Activated CD8-positive, alpha-beta memory T cell treated with anti-CD3 and anti-CD28 coated beads, Interleukin-2, amount 50 U/mL, for 4 hours (primary cell): ENCODE measurements around the gene CRP.
"Not testable (repeated sequence)": the region's sequence is repeated elsewhere in the genome, so short reads cannot be mapped to it uniquely, and the experiment has no call there.

Experiments used
- DNase-seq: peaks from one replicate; pipeline ENCODE4 v3.0.0-alpha.2; 2020

The CRP gene, protein sequence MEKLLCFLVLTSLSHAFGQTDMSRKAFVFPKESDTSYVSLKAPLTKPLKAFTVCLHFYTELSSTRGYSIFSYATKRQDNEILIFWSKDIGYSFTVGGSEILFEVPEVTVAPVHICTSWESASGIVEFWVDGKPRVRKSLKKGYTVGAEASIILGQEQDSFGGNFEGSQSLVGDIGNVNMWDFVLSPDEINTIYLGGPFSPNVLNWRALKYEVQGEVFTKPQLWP

DNA sequence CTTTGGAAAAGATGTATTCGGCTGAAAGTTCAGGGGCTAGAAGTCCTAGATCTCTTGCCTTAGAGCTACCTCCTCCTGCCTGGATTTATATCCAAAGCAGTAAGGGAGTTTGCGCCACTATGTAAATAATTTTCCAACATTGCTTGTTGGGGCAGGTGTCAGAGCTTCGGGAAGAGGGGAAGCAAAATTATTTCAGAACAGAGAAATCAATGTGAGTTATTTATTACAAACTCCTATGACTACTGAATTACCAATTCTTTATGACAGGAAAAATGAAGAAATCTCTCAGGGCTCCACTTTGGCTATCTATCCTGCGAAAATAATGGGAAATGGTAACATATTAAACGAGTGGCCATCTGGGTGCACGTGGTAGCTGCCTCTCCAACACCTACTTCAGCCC is at the start of gene CRP:
TSS of gene CRP (minus strand) at position 61 of the 400 bp plus-strand sequence. CDS start 104 bp downstream, outside the sequence.
- no peak for DNase-seq

DNA sequence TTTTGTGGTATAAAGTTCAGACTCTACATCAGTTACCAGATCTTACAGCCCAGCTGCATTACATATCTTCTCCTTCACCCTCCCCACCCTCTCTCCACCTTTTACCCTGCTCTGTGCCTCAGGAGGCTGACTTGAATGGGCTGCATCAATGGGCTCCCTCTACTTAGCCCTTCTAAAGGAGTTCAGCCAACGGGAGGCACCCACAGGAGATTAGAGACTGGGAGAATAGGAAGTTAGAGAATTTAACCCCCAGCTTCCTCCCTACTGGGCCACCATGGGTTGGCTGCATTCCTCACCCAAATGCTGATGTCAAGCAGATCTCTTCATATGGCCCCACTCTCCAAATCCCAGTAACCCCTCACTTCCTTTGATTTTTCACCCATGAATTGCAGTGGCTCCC is 49.3 kb upstream of the CRP start:
- DNase-seq, result no peak

DNA sequence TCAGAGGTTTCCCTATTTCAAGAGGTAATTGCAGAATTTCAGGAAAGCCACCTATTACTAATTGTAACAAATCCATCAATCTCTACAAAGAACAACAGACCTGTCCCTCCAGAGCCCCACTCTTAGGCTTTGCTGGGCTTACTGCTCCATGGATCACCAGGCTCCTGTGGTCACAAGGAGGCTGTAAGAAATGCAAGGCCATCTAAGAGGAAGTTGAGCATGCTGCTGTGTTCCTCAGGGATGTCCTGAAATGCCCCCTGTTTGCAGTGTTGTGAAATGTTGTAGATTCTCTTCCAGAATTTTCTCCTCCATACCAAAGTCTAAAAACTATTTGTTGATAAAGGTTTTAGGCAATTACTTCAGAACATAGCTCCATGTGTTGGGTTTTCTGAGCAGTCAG is 42.0 kb upstream of the CRP start:
- no peak for DNase-seq

DNA sequence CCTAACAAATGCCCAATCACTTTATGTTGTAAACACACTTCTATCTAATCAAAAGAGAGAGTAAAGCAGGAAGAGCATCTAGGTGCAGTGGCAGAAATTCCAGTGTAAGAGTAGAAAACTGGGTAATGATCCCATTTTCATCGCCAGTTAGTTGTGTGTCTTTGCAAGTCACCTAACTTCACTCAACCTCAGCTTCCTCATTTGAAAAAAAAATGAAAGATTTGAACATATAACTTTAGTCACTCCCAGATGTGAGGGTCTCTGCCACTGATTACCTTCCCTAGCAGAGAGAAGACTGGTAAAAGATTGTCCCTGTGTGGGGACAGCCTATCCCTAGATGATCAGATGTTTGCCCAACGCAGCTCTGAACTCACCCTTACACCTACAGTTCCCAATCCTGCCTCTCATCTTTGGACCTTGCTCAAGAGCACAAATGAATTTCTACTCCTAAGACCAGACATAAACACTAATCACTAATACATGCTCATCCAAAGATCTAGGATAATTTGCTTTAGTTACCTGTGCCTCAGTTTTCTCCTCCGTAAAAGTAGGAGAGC is 41.1 kb upstream of the CRP start:
- no peak for DNase-seq

DNA sequence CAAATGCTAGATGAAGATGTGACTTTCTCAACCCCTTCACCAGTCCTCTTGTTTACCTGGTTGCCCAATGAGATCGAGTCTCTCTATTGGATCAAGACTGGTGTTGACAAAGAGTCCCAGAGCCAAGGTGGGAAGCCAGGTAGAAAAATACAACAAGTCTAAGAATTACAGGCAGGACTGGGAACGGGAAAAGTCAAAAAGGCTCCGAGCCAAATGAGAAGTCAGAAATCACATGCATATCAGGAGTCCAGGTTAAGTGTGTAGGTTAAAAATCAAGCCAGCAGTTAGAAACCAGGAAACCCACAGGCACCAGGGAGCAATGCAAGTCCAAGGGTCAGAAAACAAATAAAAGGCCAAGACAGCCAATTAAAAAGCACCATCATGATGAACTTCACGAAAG is 39.0 kb upstream of the CRP start:
- no peak for DNase-seq

DNA sequence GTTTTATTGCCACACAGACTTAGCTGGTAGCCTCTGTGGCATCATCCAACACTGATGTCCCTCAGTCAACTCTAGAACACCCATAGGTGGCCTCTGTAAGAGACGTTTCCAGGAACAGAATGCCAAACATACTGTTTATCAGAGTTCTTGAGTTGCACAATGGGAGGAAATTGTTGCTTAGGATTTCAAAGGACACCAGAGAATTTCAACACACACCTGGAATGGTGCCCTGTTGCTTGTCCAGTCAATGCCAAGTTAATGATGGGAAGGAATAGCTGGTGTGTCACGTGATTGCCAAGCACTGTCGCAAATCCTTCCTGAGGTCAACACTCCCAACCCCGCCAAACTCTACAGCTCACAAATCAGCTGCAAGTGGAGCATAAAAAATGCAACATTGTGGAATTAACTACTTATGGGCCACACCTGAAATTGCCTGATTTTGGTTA is 37.8 kb upstream of the CRP start:
- DNase-seq, result no peak

DNA sequence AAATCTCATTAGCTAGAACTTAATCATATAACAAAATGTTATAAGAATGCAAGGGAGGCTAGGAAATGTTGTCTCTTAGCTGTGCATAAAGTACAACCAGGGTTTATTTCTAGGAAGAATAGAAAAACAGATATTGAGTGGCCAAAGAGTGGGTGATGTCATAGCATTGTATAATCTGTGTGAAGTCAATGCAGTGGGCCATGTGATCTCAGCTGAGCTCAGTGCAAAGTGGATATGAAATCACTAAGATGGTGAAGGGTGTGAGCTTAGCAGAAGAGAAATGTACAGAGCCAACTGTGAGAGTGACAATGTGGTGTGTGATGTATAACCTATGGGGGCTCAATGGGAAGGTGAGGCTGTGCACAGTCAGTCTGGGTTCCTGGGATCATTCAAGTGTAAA is 36.6 kb upstream of the CRP start:
- DNase-seq, result no peak

DNA sequence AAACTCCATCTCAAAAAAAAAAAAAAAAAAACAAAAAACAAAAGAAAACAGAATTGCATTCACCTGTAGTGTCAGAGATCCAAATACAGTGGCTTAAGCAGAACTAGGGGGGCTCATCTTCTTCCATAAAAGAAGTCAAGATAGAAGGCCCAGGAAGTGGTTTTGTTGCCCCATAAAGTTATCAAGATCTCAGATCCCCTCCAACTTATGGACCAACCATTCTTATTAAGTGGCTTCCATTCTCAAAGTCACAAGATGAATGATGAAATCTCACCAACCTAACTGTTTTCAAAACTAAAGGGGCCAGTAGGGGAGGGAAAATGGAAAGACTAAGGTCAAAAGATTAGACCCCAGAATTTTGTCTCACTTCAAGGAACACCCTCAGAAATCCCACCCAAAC is 36.2 kb upstream of the CRP start:
- DNase-seq, result no peak

DNA sequence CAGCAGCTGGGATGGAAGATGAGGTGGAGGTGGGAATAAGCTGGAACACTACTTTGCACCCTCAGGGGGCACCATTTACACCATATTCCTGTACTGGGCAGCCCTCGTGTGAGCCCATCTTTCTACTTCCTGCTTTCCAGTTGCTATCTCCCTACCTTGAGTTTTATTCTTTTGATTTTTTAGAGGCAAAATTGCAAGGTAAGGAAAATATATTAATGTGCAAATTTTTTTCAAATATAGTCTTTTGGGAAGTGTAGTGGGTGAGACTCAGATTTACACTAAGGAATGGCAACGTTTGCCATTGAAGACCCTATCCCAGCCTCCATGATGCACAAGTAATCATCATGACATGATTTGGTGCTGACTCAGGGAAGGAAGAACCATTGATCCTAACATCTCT is 35.2 kb upstream of the CRP start:
- no peak for DNase-seq

DNA sequence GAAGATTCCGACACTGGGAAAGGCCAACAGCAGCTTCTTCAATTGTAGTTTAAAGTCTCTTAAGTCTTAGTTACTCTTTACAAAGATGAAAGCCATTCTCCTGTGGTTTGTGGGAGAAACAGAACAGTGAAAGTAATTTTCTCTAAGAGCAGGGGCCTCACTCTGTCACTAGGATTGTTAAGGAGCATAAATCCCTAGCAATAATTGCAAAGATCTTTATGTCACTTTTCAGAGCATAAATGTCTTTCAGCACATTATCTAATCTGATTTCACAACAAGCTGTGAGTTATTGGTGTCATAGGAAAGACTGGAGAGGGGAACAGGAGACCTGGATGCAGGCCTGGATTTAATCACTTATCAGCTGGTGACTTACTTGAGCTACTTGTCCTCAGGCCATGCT is 34.0 kb upstream of the CRP start:
- no peak for DNase-seq

DNA sequence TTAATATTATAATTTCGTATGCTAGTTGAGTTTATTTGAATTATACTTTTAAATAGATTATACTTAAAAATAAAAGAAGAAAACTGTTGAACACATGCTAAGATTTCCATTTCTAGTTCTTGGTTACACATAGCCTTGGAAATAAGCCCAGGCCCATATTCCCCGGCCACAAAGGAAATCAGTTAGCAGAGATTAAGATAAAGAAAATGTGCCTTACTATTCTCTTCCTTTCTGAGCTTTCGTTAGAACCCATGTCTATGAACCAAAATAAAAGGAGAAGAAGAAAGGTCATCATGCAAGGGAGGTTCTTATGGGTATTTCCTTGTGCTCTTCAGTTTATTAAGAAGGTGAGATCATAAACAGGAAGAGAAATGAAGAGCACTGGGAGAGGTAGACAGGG is 32.3 kb upstream of the CRP start:
- no peak for DNase-seq

DNA sequence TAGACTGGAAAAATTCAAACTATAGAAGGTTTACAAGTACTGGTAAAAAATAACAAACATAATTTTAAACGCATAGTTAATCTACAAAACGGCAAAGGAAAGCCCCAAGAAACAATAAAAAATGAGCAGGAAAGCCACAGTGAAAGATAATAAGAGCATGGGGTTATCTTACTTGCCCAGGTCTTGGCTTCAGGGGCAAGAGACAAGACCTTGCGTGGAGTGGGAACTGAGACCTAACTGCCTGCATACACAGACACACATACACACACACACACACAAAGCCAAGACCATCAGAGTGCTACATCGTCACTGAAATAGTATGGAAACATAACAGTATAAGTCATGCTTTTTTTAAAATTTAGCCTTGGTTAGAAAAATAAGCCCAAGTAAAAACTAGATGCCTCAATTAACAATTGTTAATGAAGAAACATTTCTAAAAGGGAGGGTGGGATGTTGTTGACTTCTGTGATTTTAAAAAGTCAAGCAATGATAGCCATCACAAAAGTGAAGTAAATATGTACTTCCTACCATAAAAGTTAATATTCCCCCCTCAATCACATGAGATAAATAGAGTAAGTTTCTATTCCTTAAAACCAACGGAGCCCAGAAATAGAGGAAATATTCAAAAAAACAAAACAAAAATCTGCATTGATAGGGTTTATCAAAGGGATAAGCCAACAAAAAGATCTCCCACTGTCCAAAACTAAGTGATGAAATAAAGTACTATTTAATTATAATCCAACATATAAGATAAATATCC is 29.4 kb upstream of the CRP start:
- DNase-seq, result no peak

DNA sequence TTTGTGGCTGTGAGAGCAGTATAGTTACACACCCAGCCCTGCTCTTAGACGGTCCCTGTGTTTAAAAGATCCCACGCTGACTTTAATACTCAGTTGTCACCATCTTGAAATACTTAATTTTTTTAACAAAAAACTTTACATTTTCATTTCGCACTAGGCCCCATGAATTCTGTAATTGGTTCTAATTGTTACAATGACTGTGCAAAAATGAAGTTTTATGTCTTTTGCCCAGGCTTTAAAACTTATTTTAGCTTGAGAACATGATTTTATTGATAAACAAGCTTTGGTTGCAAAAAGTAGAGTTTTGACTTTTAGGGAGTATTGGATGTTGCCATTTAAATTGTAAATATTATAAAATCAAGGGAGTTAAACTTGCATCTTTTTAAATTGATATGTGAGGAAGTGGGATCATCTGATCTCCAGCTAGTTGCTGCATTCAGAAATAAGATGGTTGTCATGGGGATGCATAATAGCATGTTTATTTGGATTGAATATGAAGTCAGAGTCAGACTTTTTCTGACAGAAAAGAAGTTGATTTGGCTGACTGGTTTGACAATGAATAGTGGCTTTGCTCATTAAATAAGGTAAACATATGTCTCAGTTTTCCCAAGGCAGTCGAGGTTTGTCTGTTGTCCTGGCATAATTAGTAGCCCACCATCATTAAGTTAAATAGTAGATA is 23.0 kb upstream of the CRP start:
- DNase-seq, result no peak

DNA sequence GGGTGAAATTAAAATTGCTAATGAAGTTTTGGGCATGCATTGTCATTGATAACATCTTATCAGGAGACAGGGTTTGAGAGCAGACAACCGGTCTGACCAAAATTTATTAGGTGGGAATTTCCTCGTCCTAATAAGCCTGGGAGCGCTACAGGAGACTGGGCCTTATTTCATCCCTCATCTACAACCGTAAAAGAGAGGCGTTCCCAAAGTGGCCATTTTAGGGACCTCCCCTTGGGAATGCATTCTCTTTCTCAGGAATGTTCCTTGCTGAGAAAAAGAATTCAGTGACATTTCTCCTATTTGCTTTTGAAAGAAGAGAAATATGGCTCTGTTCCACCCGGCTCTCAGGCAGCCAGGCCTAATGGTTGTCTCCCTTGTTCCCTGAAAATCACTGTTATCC is 8.8 kb upstream of the CRP start:
- not testable (repeated sequence) for DNase-seq

DNA sequence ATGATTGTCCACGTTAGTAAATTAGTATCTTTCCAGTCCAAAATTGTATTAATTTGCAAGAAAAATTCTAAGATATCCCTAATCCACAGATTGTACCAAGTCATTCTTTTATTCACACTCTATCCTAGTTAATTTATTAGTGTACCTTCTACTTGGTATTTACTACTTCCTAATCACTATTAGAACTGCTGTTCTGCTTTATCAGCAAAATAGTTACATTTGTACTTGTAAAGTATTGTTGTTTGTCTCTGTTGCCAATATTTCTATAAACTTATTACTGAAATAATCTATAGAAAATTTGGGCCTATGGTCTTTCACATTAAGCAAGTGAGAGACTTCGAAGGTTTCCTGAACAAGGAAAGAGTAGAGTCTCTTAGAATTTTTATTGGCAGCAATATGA is 5.6 kb upstream of the CRP start:
- no peak for DNase-seq

DNA sequence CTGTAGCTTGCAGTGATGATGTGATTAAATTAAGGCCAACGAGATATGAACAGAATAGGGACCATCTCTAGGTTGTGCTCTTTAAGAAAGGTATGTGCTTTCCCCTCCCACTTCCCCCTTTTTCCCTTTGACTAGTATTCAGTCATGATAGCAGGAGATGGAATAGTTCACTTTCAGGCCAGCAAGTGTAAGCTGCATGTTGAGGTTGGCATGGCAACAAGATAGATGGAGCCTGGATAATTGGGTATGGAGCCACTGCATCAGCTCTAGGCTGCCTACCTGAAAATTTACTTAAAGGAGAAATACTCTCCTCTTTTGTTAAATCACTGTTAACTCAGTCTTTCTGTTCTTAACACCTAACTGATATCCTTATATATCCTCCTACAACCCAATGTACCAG is 1.5 kb upstream of the CRP start:
- DNase-seq, result no peak

DNA sequence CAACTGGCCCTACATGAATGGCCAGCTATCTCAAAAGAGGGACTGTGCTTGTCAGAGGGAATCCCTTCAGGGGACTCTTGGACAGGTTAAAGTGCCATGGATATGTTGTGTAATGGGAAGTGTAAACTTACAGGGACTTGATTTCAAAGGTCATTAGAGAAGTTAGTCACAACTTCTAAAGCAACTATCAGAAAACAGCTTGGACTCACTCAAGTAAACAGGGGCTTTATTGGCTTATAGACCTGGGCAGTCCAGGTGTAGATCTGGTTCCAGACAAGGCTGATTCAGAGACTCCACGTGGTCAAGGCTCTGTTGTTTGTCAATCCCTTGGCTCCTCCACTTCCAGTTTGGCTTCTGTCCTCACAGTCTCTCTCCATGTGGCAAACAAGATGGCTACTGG is 2.3 kb downstream of the CRP start:
- DNase-seq, result no peak

DNA sequence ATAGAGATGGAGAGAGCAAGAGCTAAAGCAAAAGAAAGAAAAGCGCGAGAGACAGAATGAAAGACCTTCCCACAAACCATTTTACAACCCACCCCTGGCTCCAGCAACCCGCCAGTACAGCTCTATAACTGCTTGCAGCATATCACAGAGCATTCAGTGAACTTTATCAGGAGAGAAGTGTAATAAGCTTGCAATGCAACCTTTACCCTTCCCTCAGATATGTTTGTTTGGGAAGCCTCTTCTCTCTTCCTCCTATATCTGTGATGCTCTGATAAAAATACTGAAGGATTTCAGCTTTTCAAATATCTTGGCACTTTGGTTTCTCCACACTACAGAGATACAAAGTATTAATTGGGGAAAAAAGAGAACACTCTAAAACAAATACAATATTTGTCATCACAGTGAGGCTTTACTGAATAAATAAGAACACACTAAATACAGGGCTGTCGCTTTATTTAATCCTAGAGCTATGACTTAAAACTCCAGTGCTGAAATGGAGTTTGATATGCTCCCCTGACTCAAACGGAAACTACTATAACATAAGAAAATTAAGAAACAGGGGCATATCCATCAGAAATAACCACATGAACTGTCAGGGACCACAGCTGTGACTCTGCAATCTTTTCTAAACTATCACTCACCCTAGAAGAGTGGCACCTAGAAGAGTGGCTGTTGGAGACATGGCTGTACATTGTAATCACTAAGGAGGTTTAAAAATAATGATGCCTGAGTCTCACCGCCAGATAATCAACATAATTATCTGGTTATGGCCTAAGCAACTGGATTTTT is 6.7 kb downstream of the CRP start:
- no peak for DNase-seq

DNA sequence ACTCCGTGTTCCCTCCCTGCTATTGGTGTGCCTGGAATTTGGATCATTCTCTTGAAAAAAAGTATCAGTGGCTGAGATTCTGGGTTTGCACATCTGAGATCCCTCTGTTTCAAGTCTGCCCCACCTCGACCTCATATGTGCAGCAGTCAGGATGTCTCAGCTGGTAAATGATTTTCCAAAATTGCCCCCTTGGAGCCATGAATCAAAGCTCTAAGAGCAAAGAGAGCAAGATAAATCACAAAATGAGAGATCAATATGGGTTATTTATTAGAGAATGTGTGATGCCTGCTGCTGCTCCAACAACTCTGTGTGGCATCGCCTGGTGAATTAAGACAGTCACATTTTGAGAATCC is 8.5 kb downstream of the CRP start:
- DNase-seq, result no peak

DNA sequence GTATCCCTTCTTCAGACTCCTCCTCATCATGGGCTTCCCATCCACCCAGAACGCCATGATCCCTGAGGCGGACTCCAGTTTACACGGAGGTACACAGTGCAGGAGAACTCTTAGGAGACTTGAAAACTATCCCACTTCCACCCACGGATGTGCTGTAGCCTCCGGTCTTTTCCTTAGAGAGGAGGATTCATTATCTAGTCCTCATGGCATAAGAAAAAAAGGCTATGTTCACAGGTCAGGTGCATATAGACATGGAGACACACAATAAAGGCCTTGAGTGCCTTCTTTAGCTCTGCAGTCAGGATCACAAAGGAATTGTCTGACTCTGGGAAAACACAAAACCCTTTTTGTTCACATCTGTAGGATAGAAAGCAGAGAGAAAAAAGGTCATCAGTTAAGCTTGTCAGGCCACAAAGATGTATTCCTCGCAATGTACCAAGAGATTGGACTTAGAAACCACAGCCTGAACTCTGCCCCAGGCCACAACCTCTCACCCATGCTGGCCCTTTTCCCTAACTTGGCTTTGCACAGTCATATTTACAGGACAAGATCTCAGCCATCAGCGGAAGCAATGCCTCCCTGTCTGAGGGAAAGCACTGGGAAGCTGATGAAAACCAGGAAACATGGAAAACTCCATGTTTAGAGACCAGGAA is 9.0 kb downstream of the CRP start:
- DNase-seq, result no peak

DNA sequence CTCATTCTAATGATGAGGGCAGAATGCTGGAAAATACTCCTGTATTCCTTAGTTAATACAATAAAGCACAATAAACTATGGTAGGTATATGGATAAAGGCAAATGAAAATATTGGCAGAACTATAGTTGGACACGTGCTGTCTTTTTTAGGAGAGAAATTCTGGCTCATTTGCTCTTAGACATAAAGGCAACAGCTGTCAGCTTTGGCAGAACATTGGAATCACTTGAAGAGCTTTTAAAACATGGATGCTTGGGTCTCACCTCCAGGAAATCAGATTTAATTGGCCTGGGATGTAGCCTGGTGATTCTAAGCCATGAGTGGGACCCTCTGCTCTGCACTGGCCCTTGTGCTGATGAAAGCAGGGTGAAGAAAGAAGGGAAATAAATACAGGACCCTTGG is 9.9 kb downstream of the CRP start:
- no peak for DNase-seq

DNA sequence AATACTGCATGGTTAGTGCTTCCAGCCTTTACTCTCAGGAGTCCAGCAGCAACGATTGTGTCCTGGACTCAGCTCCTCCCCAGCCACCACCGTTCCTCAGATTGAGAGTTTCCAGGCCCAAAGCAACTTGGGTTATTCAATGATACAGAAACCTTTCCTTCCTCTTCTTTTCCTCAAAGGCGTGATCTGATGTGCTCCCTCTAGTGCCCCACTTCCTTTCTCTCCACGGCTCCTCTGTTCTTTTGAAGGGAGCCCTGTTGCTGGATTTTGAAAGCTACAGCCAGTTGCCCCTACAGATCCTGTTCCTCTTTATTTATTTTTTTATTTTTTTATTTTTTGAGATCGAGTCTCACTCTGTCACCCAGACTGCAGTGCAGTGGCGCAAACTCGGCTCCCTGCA is 14.1 kb downstream of the CRP start:
- DNase-seq, result no peak

DNA sequence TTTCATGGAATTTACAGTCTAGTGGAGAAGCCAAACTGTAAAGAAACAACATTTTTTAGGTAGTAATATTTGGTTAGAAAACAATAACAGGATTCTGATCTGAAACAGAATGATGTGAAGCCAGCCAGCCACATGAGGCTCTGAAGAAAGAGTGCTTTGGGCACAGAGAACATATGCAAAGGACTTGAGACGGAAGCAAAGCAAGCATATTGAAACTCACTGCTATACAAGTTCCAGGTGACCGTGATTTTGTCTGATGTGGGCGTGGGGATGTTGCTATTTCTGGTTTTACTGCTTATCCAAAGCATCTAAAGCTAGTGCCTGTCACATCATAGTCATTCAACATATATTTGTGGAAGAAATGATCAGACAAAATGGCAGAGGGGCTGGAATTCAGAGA is 14.7 kb downstream of the CRP start:
- DNase-seq, result no peak
